Stimulated activated CD4-positive, alpha-beta T cell treated with anti-CD3 and anti-CD28 coated beads, Interleukin-12 subunit alpha, Interleukin-12 subunit beta, amount 100 ng/mL, for 4 hours (primary cell): ENCODE measurements around the gene SLC6A3.

Experiments
- DNase-seq: peaks from one replicate; pipeline ENCODE4 v3.0.0-alpha.2; 2020

SLC6A3 gene

DNA sequence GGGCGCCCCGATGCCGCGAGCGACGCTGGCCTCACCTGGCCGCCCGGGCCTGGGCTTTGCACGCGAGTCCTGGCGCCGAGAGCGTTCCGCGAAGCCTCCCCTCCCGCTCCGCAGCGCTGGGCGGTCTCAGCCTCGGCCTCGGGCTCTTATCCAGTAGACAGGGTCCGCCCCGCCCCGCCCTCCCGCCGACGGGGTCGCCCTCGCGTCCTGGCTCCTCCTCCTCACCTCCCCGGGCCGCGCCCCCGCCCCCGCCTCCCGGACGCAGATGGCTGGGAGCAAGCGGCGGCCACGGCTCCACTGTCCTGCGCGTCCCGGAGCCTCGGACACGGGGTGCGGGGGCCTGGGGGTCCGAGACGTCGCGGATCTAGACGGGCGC lies at the start of gene SLC6A3:
Gene SLC6A3, minus strand, starts transcription at position 128 of the 376 bp plus-strand sequence. CDS start 2,243 bp downstream, outside the sequence.
- DNase-seq: peak; percentile 35

DNA sequence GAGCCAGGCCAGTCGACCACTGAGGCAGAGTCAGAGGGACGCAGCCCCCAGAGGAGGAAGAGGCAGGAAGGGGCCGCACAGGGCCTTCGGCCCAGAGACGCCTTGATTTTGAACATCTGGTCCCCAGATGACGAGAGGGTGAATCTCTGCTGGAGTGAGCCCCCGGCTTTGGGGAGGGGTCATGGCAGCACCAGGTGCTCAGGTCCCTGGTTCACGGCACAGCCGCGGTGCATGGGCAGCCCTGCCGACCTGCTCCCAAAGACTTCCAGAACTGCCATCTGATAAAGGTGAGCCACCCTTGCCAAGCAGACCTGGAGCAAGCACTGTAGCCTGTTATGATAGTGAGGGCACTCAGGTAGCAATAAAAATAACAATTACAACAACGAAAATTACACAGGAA lies 48.7 kb upstream of the SLC6A3 start:
- DNase-seq: no peak

DNA sequence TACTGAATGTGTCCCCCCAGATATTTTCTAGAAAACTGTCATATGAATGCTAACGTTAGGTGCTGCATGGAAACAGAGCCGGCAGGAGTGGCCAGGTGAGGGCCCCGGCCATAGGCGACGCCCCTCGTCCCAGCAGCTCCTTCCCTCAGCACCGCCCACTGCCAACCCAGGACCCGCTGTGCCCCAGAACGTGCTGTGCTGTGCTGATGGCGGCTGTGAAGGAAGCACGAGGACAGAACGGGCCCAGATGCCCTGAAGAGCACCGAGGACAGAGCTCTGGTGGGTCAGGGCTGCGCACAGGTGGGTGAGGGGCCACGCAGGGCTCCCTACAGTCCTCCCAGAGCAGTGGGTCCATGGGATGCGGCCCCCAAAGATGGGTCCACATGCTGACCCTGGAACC lies 48.2 kb upstream of the SLC6A3 start:
- no peak for DNase-seq

DNA sequence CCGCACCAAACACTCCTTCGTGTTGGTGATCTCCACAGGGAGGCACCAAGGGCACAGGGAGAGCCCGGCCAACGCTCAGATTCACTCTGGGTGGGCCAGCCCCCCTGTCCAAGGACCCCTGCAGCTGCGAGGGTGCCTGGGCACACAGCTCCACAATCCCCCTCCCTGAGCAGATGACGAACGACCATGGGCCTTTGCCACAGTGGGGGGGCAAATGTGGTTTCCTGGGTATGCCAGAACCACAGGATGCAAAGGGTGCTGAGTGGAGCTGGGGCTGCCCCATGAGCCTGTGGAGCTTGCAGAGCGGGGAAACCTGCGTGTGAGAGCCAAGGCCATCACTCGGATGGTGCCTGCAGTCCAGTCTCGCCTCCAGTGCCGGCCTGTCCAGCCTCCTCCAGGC lies 47.5 kb upstream of the SLC6A3 start:
- DNase-seq: no peak

DNA sequence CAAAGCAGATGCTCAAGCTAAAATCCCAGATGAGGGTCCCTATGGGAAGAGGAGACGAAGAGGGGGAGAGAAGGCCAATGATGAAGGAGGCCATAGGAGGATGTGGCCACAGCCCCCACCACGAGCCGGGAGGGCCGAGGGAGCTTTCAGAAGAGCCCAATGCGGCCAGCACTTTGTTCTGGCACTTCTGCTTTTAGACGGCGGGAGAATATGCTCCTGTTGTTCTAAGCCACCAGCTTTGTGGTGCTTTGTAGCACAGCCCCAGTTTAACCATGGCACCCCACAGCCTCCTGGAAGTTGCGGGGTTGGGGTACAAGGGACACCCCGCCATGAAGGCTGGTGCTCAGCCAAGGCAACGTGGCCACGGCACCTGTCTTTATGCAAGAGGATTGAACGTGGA lies 45.1 kb upstream of the SLC6A3 start:
- DNase-seq: no peak

DNA sequence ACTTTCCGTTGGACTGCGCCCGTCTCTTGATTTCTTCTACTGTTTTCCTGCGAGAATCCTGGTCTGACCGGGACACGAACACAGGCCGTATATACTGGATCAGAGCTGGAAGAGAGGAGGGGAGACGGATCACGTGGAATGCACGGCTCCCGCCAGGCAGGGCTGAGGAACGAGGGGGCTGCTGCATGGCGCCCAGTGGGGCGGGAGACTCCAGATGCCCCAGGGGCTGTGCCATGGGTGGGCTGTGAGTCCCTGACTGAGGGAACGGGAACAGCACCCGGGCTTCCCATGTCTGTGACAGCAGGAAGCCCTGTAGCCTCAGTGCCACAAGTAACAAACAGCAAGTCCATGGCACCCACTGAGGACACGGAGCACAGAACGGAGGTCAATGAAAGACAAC lies 44.5 kb upstream of the SLC6A3 start:
- DNase-seq: no peak

- no peak for DNase-seq
These were observed 43.8 kb upstream of the SLC6A3 start for GRCh38 chr5:1488882-1489680.

- no peak for DNase-seq
These were observed 42.0 kb upstream of the SLC6A3 start for GRCh38 chr5:1487079-1487764.

- no peak for DNase-seq
These were observed 41.0 kb upstream of the SLC6A3 start for GRCh38 chr5:1486271-1486670.

GRCh38 chr5:1485579-1486118 lies 40.4 kb upstream of the SLC6A3 start:
- DNase-seq: no peak

- DNase-seq: no peak
These were observed 39.7 kb upstream of the SLC6A3 start for GRCh38 chr5:1484730-1485578.

GRCh38 chr5:1483856-1484729 lies 38.9 kb upstream of the SLC6A3 start:
- no peak for DNase-seq

DNA sequence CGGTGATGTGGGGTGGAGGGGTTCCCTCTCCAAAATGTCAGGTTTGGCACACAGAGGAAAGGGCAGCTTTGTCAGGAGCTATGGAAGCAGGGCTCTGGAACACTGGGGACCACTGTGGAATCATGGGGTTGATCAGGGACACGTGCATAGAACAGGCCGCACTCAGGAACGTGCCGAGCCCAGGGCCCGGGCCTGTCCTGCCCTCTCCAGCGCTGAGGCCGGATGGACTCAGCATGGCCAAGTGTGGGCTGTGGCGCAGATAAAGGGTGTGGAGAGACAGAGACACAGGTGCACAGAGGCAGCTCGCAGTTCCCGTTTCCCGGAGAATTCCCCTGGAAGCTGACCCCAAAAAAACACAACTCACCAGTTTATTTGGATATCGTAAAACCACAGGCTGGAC lies 37.8 kb upstream of the SLC6A3 start:
- DNase-seq: no peak

GRCh38 chr5:1481959-1482331 lies 36.7 kb upstream of the SLC6A3 start:
- no peak for DNase-seq

DNA sequence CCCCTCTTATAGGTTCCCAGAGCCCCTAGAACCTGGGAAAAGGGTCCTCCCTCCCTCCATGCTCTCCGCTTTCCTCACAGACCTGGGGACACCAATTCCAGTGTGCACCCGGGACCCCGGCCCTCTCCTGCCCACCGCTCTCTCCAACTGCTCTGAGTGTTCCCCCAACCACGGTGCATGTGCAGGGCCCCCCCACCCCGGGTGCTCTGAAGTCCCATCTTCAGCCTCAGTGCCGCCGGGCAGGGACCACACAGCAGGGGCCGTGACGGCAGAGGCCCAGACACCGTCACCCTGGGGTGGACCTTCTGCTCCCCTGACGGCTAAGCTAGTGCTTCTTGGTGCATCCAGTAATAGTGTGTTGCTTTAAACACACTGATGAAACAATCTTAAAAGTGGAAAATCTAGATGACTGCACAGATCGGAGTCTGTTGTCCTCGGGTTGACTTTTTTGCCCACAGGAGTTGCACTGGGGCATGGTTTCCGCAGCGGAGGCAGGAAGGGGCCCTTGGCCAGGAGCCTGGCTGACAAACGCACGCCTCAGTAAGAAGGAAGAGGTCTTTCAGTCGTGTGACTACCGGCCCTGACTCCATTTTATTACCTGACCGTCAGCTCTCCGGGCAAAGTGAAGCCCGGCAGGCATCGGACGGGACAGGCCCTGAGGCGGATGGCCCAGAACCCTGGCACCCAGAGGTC lies 36.2 kb upstream of the SLC6A3 start:
- DNase-seq: no peak

DNA sequence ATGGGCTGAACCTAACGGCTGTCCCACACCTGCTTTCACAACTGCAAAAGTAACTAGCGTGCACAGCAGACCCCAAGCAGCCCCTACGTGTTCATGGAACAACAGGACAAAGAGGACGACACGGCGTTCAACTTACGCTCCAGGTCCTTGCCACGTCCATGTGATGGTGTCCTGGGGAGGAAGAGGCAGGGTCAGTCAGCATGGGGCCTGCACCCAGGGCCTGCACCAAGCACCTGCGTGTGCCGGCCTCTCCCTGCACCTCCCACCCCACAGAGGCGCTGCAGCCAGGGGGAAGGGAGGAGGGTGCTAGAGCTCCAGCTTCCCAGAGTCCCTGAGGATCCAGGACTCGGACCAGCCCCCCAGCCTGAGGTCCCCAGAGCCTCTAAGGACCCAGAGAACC lies 35.6 kb upstream of the SLC6A3 start:
- DNase-seq: no peak

DNA sequence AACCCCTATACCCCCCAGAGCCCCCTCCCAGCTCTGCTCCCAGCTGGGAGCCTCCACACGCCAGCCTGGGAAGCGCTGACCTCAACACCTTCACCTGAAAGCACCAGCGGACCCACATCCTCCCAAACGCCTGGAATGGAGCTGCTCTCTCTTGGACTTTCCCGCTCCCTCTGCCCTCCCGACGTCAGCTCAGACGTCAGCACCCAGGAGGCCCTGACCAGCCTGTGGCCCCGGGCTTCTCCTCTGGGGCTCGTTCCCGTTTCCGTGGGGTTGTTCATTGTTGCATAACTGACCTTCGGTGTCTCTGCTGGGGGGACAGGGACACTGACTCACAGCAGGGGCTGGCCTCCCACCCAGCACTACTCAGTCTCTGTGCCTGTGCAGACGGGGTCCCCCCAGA lies 35.0 kb upstream of the SLC6A3 start:
- DNase-seq: no peak

DNA sequence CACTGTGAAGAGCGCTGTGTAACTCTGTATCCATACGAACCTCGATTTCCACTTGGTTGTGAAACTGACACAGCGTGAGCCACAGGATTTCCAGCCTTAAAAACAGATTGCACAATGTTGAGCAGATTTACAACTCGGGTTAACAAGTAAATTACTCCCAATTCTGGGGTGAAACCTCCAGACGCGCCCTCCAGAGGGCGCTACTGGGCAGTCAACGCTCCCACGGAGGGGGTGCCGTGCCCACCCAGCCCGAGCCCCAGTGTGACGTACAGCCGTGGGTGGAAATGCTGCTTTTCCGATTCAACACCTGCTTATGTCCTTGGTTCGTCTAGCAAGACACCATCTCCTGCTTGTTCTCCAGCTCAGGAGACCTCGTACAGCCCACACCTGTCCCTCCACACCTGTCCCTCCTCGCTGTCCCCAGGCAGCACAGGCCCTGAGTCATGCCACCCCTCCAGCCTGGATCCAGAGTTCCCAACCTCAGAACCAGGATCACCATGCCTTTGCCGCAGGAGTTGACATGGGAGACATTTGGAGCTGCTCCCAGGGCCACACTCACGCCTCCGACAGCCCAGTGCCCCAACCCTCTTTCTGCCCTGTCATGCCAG lies 34.4 kb upstream of the SLC6A3 start:
- peak; percentile 30 for DNase-seq

- no peak for DNase-seq
These were observed 33.8 kb upstream of the SLC6A3 start for GRCh38 chr5:1479066-1479465.

DNA sequence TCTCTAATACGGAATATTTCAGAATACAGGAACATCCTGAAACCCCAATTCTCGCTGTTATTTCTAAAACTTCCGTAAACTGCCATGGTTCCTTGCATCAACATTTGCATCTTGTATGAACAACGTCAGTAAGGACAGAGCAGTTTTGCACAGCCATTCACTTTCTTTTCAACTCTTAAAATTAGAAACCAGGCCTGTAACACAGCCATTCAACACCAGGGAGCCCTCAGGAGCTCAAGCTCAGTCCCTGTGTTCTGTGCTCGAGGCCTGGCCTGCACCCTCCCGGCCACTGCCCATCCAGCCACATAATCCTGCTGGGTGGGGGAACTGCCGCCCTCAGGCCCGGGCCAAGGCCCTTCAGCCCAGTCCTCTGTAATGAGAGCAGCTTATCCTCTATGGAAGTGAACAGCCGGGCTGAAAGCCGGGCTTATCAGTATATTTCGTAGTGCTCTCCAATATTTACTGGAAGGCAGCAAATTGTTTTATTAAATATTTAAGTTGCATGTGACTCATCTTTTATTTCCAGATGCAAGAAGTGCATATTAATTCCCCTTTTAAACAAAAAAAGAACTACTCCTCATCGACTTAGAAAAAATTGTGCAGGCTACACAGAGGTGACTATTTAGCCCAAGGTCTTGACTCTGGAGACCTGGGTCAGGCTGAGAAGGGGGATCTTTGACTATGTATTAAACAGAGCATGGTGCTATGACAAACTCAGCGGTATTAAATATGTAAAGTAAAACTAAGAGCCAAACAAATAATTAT lies 33.2 kb upstream of the SLC6A3 start:
- DNase-seq: no peak

DNA sequence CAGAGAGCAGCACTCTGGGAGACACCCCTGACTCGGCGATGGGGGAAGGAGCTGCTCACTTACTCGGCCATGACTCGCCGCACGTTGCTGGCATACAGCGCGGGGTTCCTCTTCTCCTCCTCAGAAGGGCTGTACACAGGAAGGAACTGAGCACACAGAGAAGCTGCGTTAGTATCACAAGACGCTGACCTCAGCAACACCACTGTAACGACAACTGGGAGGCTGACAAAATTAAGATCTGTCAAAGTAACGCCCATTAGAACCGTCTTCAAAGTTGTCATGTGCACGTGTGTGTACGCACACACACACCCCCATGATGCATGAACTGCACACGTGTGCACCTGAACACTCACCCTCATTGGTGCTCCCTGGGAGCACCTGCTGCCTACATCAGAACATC lies 32.1 kb upstream of the SLC6A3 start:
- DNase-seq: no peak
